HCT116 (cell line): ENCODE measurements around the gene APBB1IP. TPM values are rescaled to one million over a fixed set of nuclear protein-coding genes. Genes with fewer than 3 reads are reported as not detected.

Experiments
- ATAC-seq: fragments of 200-7000 bp; cut with Tn5 transposase; 2 replicates; pipeline ENCODE4 v1.9.1; 2020; ENCODE audit warnings: mild to moderate bottlenecking, moderate library complexity
- BruUV-seq: library from RNA; stranded (reverse); fragments of 400-500 nt; replicated peaks from 2 replicates; lab custom pipeline; 2021; lab: Mats Ljungman, UMichigan
- CTCF ChIA-PET: fragments of 300-600 bp; sonication (Branson Sonifier 250); formaldehyde crosslinking; loops from one replicate; lab custom pipeline; 2021; ENCODE audit warnings: antibody characterized with exemption; lab: Charles Lee
- POLR2A ChIA-PET: fragments of 300-600, 350-600 bp; sonication (Branson Sonifier 250); formaldehyde crosslinking; loops from one replicate; lab custom pipeline; 2021; ENCODE audit warnings: antibody characterized with exemption; lab: Charles Lee
- RAD21 ChIA-PET, 2 experiments: fragments of 300-600 bp; sonication (Branson Sonifier 250); formaldehyde crosslinking; loops; one replicate each; lab custom pipeline; 2023; ENCODE audit warnings: low total read pairs in 2 of 2; ENCODE audit not compliant: uncharacterized antibody in 2 of 2, unreplicated experiment in 2 of 2, low non-redundant PET in 1 of 2; lab: Charles Lee
- DNase-seq: peaks from one replicate; pipeline ENCODE4 v3.0.0-alpha.2; 2010; ENCODE audit warnings: low read depth, low spot score
- H2AFZ ChIP-seq: fragments of 200-600 bp; shearing (Covaris generic), sonication (generic); 2 replicates; pipeline ENCODE4 v1.6.1; 2017; ENCODE audit warnings: low read depth, mixed run types, mixed read lengths, antibody characterized with exemption, low read length; ENCODE audit not compliant: poor library complexity, severe bottlenecking
- H3K27ac ChIP-seq: 2 replicates; pipeline ENCODE4 v1.5.1; 2012; ENCODE audit warnings: low read depth, low read length
- H3K27me3 ChIP-seq: fragments of 200-600 bp; sonication (generic); 2 replicates; pipeline ENCODE4 v1.6.1; 2016; ENCODE audit warnings: mixed run types, low read length, mixed read lengths; ENCODE audit not compliant: insufficient read depth
- H3K36me3 ChIP-seq, 2 experiments: fragments of 200-500 bp in 1 of 2; fragments of 200-600 bp in 1 of 2; sonication (Bioruptor generic) in 1 of 2; sonication (generic) in 1 of 2; 2 replicates each; pipeline versions ENCODE4 v1.5.1 to v1.6.1; 2014 to 2016; ENCODE audit warnings: low read length in 2 of 2, inconsistent platforms in 1 of 2, mixed read lengths in 1 of 2, mixed run types in 1 of 2; ENCODE audit not compliant: insufficient read depth in 2 of 2, control insufficient read depth in 1 of 2
- H3K4me1 ChIP-seq, 2 experiments: fragments of 200-600 bp in 1 of 2; sonication (generic) in 1 of 2; 2 replicates each; pipeline versions ENCODE4 v1.5.1 to v1.6.1; 2012 to 2017; ENCODE audit warnings: low read length in 2 of 2, inconsistent platforms in 1 of 2, mild to moderate bottlenecking in 1 of 2, mixed read lengths in 1 of 2, mixed run types in 1 of 2, moderate library complexity in 1 of 2; ENCODE audit not compliant: insufficient read depth in 2 of 2, control insufficient read depth in 1 of 2
- H3K4me2 ChIP-seq: fragments of 200-600 bp; sonication (generic); 2 replicates; pipeline ENCODE4 v1.6.1; 2017; ENCODE audit warnings: mixed run types, low read length, mixed read lengths
- H3K4me3 ChIP-seq, 2 experiments: fragments of 200-600 bp in 1 of 2; sonication (generic) in 1 of 2; replicated peaks in 1 of 2; 2 replicates each; pipeline ENCODE4 v1.5.1; 2011 to 2016; ENCODE audit warnings: low read length in 2 of 2, control low read depth in 1 of 2, low read depth in 1 of 2, mild to moderate bottlenecking in 1 of 2, mixed read lengths in 1 of 2, mixed run types in 1 of 2
- H3K79me2 ChIP-seq: fragments of 200-600 bp; sonication (generic); 2 replicates; pipeline ENCODE4 v1.6.1; 2017; ENCODE audit warnings: mild to moderate bottlenecking, mixed run types, low read length, moderate library complexity, mixed read lengths; ENCODE audit not compliant: insufficient read depth
- H3K9ac ChIP-seq: fragments of 200-600 bp; sonication (generic); 2 replicates; pipeline ENCODE4 v1.6.1; 2016; ENCODE audit warnings: low read length, mixed read lengths
- H3K9me2 ChIP-seq: fragments of 200-600 bp; sonication (generic), shearing (Covaris generic); 2 replicates; pipeline ENCODE4 v1.6.1; 2017; ENCODE audit warnings: mixed run types, mild to moderate bottlenecking, moderate library complexity; ENCODE audit not compliant: insufficient read depth
- H3K9me3 ChIP-seq, 2 experiments: fragments of 200-500 bp in 1 of 2; fragments of 200-600 bp in 1 of 2; sonication (Bioruptor generic) in 1 of 2; sonication (generic) in 1 of 2; 2 replicates each; pipeline ENCODE4 v1.6.1; 2014 to 2017; ENCODE audit warnings: low read length in 2 of 2, mixed read lengths in 2 of 2, inconsistent platforms in 1 of 2, low read depth in 1 of 2, mild to moderate bottlenecking in 1 of 2, mixed run types in 1 of 2, moderate library complexity in 1 of 2; ENCODE audit not compliant: control insufficient read depth in 1 of 2, insufficient read depth in 1 of 2
- H4K20me1 ChIP-seq: fragments of 200-600 bp; sonication (generic), shearing (Covaris generic); 2 replicates; pipeline ENCODE4 v1.6.1; 2017; ENCODE audit warnings: mixed run types, mild to moderate bottlenecking, moderate library complexity; ENCODE audit not compliant: insufficient read depth
- ATF3 ChIP-seq: IDR thresholded peaks from 2 replicates; pipeline ENCODE4 v1.6.1; 2012
- CBX3 ChIP-seq: IDR thresholded peaks from 2 replicates; pipeline ENCODE4 v1.6.1; 2012; ENCODE audit warnings: low read depth
- CEBPB ChIP-seq: IDR thresholded peaks from 2 replicates; pipeline ENCODE4 v1.6.1; 2012; ENCODE audit warnings: low read depth
- ELF1 ChIP-seq: IDR thresholded peaks from 2 replicates; pipeline ENCODE4 v1.6.1; 2012; ENCODE audit warnings: low read depth, borderline replicate concordance
- EZH2phosphoT487 ChIP-seq: fragments of 200-600 bp; IDR thresholded peaks from 2 replicates; pipeline ENCODE4 v1.6.1; 2018; ENCODE audit warnings: antibody characterized with exemption, borderline replicate concordance
- FOSL1 ChIP-seq: IDR thresholded peaks from 2 replicates; pipeline ENCODE4 v1.6.1; 2012; ENCODE audit warnings: low read depth
- JUND ChIP-seq: IDR thresholded peaks from 2 replicates; pipeline ENCODE4 v1.6.1; 2012
- MAX ChIP-seq: IDR thresholded peaks from 2 replicates; pipeline ENCODE4 v1.6.1; 2012
- POLR2A ChIP-seq: IDR thresholded peaks from 2 replicates; pipeline ENCODE4 v1.7.0; 2011; ENCODE audit warnings: borderline replicate concordance; ENCODE audit not compliant: insufficient read depth, insufficient read length; ENCODE audit errors: extremely low read depth
- POLR2AphosphoS5 ChIP-seq: IDR thresholded peaks from 2 replicates; pipeline ENCODE4 v1.6.1; 2011; ENCODE audit warnings: mild to moderate bottlenecking, low read depth, low read length, moderate library complexity
- SIN3A ChIP-seq: IDR thresholded peaks from 2 replicates; pipeline ENCODE4 v1.6.1; 2012; ENCODE audit warnings: low read depth
- SP1 ChIP-seq: IDR thresholded peaks from 2 replicates; pipeline ENCODE4 v1.6.1; 2012; ENCODE audit warnings: low read depth
- SRF ChIP-seq: IDR thresholded peaks from 2 replicates; pipeline ENCODE4 v1.6.1; 2012; ENCODE audit warnings: low read depth
- TCF7L2 ChIP-seq: IDR thresholded peaks from 2 replicates; pipeline ENCODE4 v1.7.0; 2011; ENCODE audit warnings: borderline replicate concordance, inconsistent platforms; ENCODE audit not compliant: insufficient read depth, insufficient read length; ENCODE audit errors: extremely low read depth
- YY1 ChIP-seq: IDR thresholded peaks from 2 replicates; pipeline ENCODE4 v1.6.1; 2011; ENCODE audit warnings: low read length, low read depth, moderate library complexity, mild to moderate bottlenecking; ENCODE audit not compliant: insufficient replicate concordance; ENCODE audit errors: extremely low read depth
- ZBTB33 ChIP-seq: IDR thresholded peaks from 2 replicates; pipeline ENCODE4 v1.6.1; 2011; ENCODE audit warnings: mild to moderate bottlenecking, low read length, moderate library complexity; ENCODE audit not compliant: insufficient replicate concordance; ENCODE audit errors: extremely low read depth
- ZFX ChIP-seq: fragments of 450-650 bp; IDR thresholded peaks from 2 replicates; pipeline ENCODE4 v1.6.1; 2017
- intact Hi-C: fragments of 100-400 bp; cut with micrococcal nuclease; formaldehyde crosslinking; loops from 2 replicates; pipeline ENCODE4 v1.10.0; 2022
- total RNA-seq: library from RNA; stranded (reverse); gene quantifications from one replicate; pipeline ENCODE4 v1.2.1, GENCODE V29; 2021; ENCODE audit not compliant: unreplicated experiment

Gene APBB1IP
- total RNA-seq, 1 experiment from 2014 or later = 0.27 TPM

GRCh38 chr10:26486990-26487850 lies 49.1 kb downstream of the APBB1IP start (continued):
- TF ChIP-seq JUND (peak; percentile 68), ELF1 (no peak), EZH2phosphoT487 (no peak), ATF3 (no peak), CBX3 (peak; percentile 54; the same call in 1 of the 2 replicates)
- TF ChIP-seq, all 23 proteins: peak for 8

- ChIA-PET CTCF (no interaction called here), POLR2A (no interaction called here), RAD21 (no interaction called here)
- intact Hi-C loops = no loop called here
- Histone ChIP-seq H3K4me1 (peaks cover 8 to 26% of the 10 kb centered on the region in 2 experiments; a peak in 3 of 4 replicates), H3K79me2 (no peaks in the 10 kb centered on the region), H3K27me3 (no peaks in the 10 kb centered on the region), H3K9me3 (no peaks in the 10 kb centered on the region), H2AFZ (no peak overlapping the region), H4K20me1 (no peaks in the 10 kb centered on the region; the same call in 1 of the 2 replicates), H3K27ac (no peak overlapping the region), H3K36me3 (no peaks in the 10 kb centered on the region), H3K4me3 (no peak overlapping the region), H3K9ac (no peak overlapping the region), H3K4me2 (peak overlapping the region; percentile 61; the same call in 1 of the 2 replicates), H3K9me2 (no peaks in the 10 kb centered on the region)
- ATAC-seq = no peak
- BruUV-seq = no TSS peak
- TF ChIP-seq FOSL1 = 0 out of 2 replicates have a peak, but pooled peaks have one; percentile 21
- no peak for TF ChIP-seq CBX3
- no peak for DNase-seq
Measured at GRCh38 chr10:26488344-26488743, 50.2 kb downstream of the APBB1IP start.

GRCh38 chr10:26489081-26489480 lies 50.9 kb downstream of the APBB1IP start:
- intact Hi-C loops = no loop called here
- TF ChIP-seq CEBPB = no peak
- TF ChIP-seq FOSL1 = no peak
- no peak for TF ChIP-seq ZFX
- TF ChIP-seq POLR2A = no peak
- no peak for TF ChIP-seq YY1
- no peak for TF ChIP-seq SRF
- no peak for TF ChIP-seq POLR2AphosphoS5
- TF ChIP-seq EZH2phosphoT487 = no peak
- no peak for TF ChIP-seq SP1
- TF ChIP-seq ZBTB33 = no peak
- TF ChIP-seq TCF7L2 = no peak
- no peak for TF ChIP-seq SIN3A
- no peak for TF ChIP-seq MAX

More at GRCh38 chr10:26489081-26489480, 50.9 kb downstream of the APBB1IP start:
- CTCF ChIA-PET = no interaction called here
- Histone ChIP-seq H3K27ac (no peak overlapping the region), H3K9me2 (no peaks in the 10 kb centered on the region), H3K27me3 (no peaks in the 10 kb centered on the region), H3K9ac (no peak overlapping the region), H4K20me1 (no peaks in the 10 kb centered on the region; the same call in 1 of the 2 replicates), H3K79me2 (no peaks in the 10 kb centered on the region), H3K4me3 (no peak overlapping the region), H3K9me3 (no peaks in the 10 kb centered on the region), H3K4me1 (peaks cover 8 to 26% of the 10 kb centered on the region in 2 experiments; a peak in 3 of 4 replicates), H2AFZ (peak overlapping the region; percentile 16), H3K4me2 (no peak overlapping the region), H3K36me3 (no peaks in the 10 kb centered on the region)
- RAD21 ChIA-PET = no interaction called here
- POLR2A ChIA-PET = no interaction called here
- DNase-seq (no peak), ATAC-seq (no peak)
- no TSS peak for BruUV-seq
